Fibroblast of lung (primary cell): ENCODE measurements around the gene TGFBR3. TPM values are rescaled to one million over a fixed set of nuclear protein-coding genes. Genes with fewer than 3 reads are reported as not detected.

Source experiments
- DNase-seq, 2 donors: peaks; one replicate each; pipeline versions ENCODE4 v3.0.0 to v3.0.0-alpha.2; 2010; ENCODE audit warnings: low read depth in 2 of 2
- H2AFZ ChIP-seq: 2 replicates; pipeline ENCODE4 v1.5.1; 2012; ENCODE audit warnings: low read length, control low read depth, inconsistent platforms
- H3K27ac ChIP-seq: 2 replicates; pipeline ENCODE4 v1.5.1; 2011; ENCODE audit warnings: low read length, control low read depth; ENCODE audit not compliant: insufficient read depth
- H3K27me3 ChIP-seq: 2 replicates; pipeline ENCODE4 v1.5.1; 2011; ENCODE audit warnings: mild to moderate bottlenecking, low read length; ENCODE audit not compliant: control insufficient read depth, insufficient read depth
- H3K36me3 ChIP-seq: 2 replicates; pipeline ENCODE4 v1.5.1; 2011; ENCODE audit warnings: low read length; ENCODE audit not compliant: control insufficient read depth, insufficient read depth
- H3K4me1 ChIP-seq: 2 replicates; pipeline ENCODE4 v1.5.1; 2011; ENCODE audit warnings: low read length; ENCODE audit not compliant: control insufficient read depth, insufficient read depth; ENCODE audit errors: extremely low read depth
- H3K4me2 ChIP-seq: 2 replicates; pipeline ENCODE4 v1.5.1; 2011; ENCODE audit warnings: low read length, control low read depth; ENCODE audit not compliant: insufficient read depth; ENCODE audit errors: extremely low read depth
- H3K4me3 ChIP-seq, 4 experiments: fragments of 200-600 bp in 1 of 4; sonication (generic) in 1 of 4; replicated peaks in 1 of 4; 2 replicates each; pipeline ENCODE4 v1.5.1; 2011 to 2016; ENCODE audit warnings: low read length in 4 of 4, low read depth in 3 of 4, mild to moderate bottlenecking in 3 of 4, control low read depth in 2 of 4, inconsistent platforms in 1 of 4, mixed read lengths in 1 of 4; ENCODE audit not compliant: insufficient read depth in 1 of 4; ENCODE audit errors: control extremely low read depth in 1 of 4
- H3K79me2 ChIP-seq: 2 replicates; pipeline ENCODE4 v1.5.1; 2012; ENCODE audit warnings: mild to moderate bottlenecking, low read length, inconsistent platforms; ENCODE audit not compliant: control insufficient read depth, insufficient read depth
- H3K9ac ChIP-seq: 2 replicates; pipeline ENCODE4 v1.5.1; 2011; ENCODE audit warnings: mild to moderate bottlenecking, low read length, control low read depth; ENCODE audit not compliant: insufficient read depth
- H3K9me3 ChIP-seq: 2 replicates; pipeline ENCODE4 v1.5.1; 2012; ENCODE audit warnings: low read depth, low read length; ENCODE audit not compliant: control insufficient read depth, insufficient read depth
- H4K20me1 ChIP-seq: 2 replicates; pipeline ENCODE4 v1.5.1; 2011; ENCODE audit warnings: low read length; ENCODE audit not compliant: control insufficient read depth, insufficient read depth; ENCODE audit errors: extremely low read depth
- EZH2 ChIP-seq: IDR thresholded peaks from 2 replicates; pipeline ENCODE4 v1.5.1; 2012; ENCODE audit warnings: low read length, control low read depth, mild to moderate bottlenecking; ENCODE audit errors: missing control alignments
- polyA plus RNA-seq, 2 donors: library from polyadenylated mRNA; depleted of rRNA in 1 of 2; stranded (reverse) in 1 of 2; unstranded in 1 of 2; fragments of >200 nt; gene quantifications; 2 replicates each; pipeline ENCODE4 v1.2.1, GENCODE V29; 2011 to 2012; ENCODE audit warnings: missing spikeins in 1 of 2
- total RNA-seq: library from RNA; depleted of rRNA; stranded (reverse); fragments of >200 nt; gene quantifications from 2 replicates; pipeline ENCODE4 v1.2.1, GENCODE V29; 2014
- TF ChIP-seq, protein P1 (sequence below), 2 donors: IDR thresholded peaks in 1 of 2; conservative IDR thresholded peaks in 1 of 2; 1 replicate in 1 of 2; 2 replicates in 1 of 2; pipeline ENCODE4 v1.5.1; 2011 to 2012; ENCODE audit warnings: low read length in 2 of 2, control low read depth in 1 of 2, inconsistent platforms in 1 of 2, low read depth in 1 of 2, mild to moderate bottlenecking in 1 of 2

Gene TGFBR3
- total and polyA plus RNA-seq, 2 donors (not counting 1 experiment from before 2014, with no cell fraction given) = 68.3 to 98.1 TPM

DNA sequence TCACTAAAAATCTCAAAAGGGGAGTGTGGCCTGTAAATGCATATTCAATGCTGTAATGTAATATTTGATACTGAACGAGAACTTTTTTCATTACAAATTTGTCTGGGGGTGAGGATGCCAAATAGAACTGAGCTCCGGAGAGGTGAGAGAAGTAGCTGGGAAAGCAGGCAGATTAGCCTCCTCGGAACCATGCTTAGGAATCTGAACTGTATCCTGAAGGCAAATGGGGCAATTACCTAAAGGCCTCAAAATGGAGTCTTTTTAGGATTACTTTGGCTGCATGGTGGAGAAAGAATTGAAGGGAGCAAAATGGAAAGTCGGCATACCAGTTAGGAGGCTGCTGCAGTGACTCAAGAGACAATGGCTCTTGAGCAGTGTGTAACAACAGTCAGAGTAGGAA, 206.5 kb downstream of the TGFBR3 start:
- H3K4me2 ChIP-seq = no peak overlapping the region
- no peak overlapping the region for H2AFZ ChIP-seq
- no peak for TF ChIP-seq EZH2
- TF ChIP-seq, protein P1, sequence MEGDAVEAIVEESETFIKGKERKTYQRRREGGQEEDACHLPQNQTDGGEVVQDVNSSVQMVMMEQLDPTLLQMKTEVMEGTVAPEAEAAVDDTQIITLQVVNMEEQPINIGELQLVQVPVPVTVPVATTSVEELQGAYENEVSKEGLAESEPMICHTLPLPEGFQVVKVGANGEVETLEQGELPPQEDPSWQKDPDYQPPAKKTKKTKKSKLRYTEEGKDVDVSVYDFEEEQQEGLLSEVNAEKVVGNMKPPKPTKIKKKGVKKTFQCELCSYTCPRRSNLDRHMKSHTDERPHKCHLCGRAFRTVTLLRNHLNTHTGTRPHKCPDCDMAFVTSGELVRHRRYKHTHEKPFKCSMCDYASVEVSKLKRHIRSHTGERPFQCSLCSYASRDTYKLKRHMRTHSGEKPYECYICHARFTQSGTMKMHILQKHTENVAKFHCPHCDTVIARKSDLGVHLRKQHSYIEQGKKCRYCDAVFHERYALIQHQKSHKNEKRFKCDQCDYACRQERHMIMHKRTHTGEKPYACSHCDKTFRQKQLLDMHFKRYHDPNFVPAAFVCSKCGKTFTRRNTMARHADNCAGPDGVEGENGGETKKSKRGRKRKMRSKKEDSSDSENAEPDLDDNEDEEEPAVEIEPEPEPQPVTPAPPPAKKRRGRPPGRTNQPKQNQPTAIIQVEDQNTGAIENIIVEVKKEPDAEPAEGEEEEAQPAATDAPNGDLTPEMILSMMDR (conservative IDR thresholded peaks at IDR 0.05 in 1 of 2, IDR thresholded peaks at IDR 0.05 in 1 of 2; ENCODE audit: low read depth in 1 of 2, low read length in 2 of 2) = no peak
- H3K9me3 ChIP-seq = no peaks in the 10 kb centered on the region
- H3K27me3 ChIP-seq = no peaks in the 10 kb centered on the region
- peaks cover 5% of the 10 kb centered on the region for H3K4me1 ChIP-seq
- H4K20me1 ChIP-seq = no peaks in the 10 kb centered on the region
- no peaks in the 10 kb centered on the region for H3K79me2 ChIP-seq
- no peak overlapping the region for H3K4me3 ChIP-seq
- H3K27ac ChIP-seq = no peak overlapping the region
- no peak for DNase-seq
- H3K9ac ChIP-seq = no peak overlapping the region
- peaks cover 4% of the 10 kb centered on the region for H3K36me3 ChIP-seq

DNA sequence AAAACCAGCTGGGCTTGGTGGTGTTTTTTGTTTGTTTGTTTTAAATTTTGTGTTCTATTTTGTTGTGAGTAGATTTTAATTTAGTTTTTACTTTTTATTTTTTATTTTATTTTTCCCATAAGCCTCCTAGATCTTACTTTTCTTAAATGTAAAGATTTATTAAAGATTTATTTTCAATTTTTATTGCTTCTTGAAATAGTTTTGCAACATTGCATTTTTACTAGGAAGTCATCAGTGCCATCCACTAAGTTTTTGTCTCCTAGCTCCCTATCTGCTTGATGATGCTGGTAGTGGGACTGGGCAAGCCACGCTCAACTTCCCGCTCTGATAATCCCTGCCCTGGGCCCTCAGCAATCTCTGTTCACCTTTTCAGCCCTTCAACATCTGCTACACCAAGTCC, 209.9 kb downstream of the TGFBR3 start:
- Histone ChIP-seq H2AFZ (no peak overlapping the region), H3K36me3 (no peaks in the 10 kb centered on the region), H3K4me2 (no peak overlapping the region), H4K20me1 (no peaks in the 10 kb centered on the region), H3K27ac (no peak overlapping the region), H3K27me3 (no peaks in the 10 kb centered on the region), H3K4me1 (no peaks in the 10 kb centered on the region), H3K4me3 (no peak overlapping the region), H3K79me2 (no peaks in the 10 kb centered on the region), H3K9me3 (no peaks in the 10 kb centered on the region), H3K9ac (no peak overlapping the region)
- TF ChIP-seq, protein P1 (conservative IDR thresholded peaks at IDR 0.05 in 1 of 2, IDR thresholded peaks at IDR 0.05 in 1 of 2; ENCODE audit: low read depth in 1 of 2, low read length in 2 of 2) = no peak
- no peak for TF ChIP-seq EZH2
- DNase-seq = no peak

DNA sequence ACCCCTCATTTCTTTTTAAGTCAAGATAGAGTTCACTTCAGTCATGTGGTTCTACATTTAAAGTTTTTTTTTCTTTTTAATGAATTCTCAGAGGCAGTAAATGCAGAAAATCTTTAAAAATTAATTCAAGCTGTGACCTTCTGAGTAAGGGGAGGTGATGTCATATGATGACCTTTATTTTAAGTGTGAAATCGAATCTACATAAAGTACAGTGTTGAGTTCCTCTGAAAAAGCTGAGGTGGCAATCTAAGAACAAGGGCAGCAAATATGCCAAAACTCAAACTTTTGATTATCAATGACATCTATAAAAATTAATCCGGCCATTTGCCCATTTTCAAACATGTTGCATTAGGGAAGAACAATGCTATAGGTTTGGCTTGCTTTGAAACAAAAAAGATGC, 211.8 kb downstream of the TGFBR3 start:
- Histone ChIP-seq H3K36me3 (no peaks in the 10 kb centered on the region), H2AFZ (no peak overlapping the region), H3K9ac (no peak overlapping the region), H3K4me1 (no peaks in the 10 kb centered on the region), H3K4me3 (no peak overlapping the region), H3K79me2 (no peaks in the 10 kb centered on the region), H4K20me1 (no peaks in the 10 kb centered on the region), H3K27me3 (no peaks in the 10 kb centered on the region), H3K9me3 (no peaks in the 10 kb centered on the region), H3K27ac (no peak overlapping the region), H3K4me2 (no peak overlapping the region)
- no peak for DNase-seq
- TF ChIP-seq, protein P1 (conservative IDR thresholded peaks at IDR 0.05 in 1 of 2, IDR thresholded peaks at IDR 0.05 in 1 of 2; ENCODE audit: low read depth in 1 of 2, low read length in 2 of 2) = no peak
- no peak for TF ChIP-seq EZH2
